Neural cell (in vitro differentiated cells): ENCODE results near the gene RCHY1. TPM values are rescaled to one million over a fixed set of nuclear protein-coding genes. Genes with fewer than 3 reads are reported as not detected.

ENCODE experiments used
- H2AFZ ChIP-seq: fragments of 200-600, 300-800 bp; sonication (generic), shearing (Covaris generic); 2 replicates; pipeline ENCODE4 v1.6.0; 2014; ENCODE audit warnings: low read depth, mild to moderate bottlenecking, antibody characterized with exemption, low read length, moderate library complexity
- H3F3A ChIP-seq: fragments of 200-600 bp; shearing (Covaris generic); 2 replicates; pipeline ENCODE4 v1.6.1; 2016; ENCODE audit warnings: mild to moderate bottlenecking, moderate library complexity, mixed read lengths, antibody characterized with exemption, low read length; ENCODE audit not compliant: insufficient read depth, poor library complexity, severe bottlenecking
- H3K27ac ChIP-seq: fragments of 200-600, 300-800 bp; sonication (generic), shearing (Covaris generic); 2 replicates; pipeline ENCODE4 v1.5.1; 2014; ENCODE audit warnings: mild to moderate bottlenecking, low read length, moderate library complexity
- H3K27me3 ChIP-seq: fragments of 300-800, 200-600 bp; sonication (generic), shearing (Covaris generic); 2 replicates; pipeline ENCODE4 v1.6.0; 2014; ENCODE audit warnings: mild to moderate bottlenecking, low read depth, low read length, moderate library complexity; ENCODE audit not compliant: insufficient read depth
- H3K36me3 ChIP-seq: fragments of 300-800, 200-600 bp; sonication (generic), shearing (Covaris generic); 2 replicates; pipeline ENCODE4 v1.5.1; 2014; ENCODE audit warnings: mild to moderate bottlenecking, antibody characterized with exemption, low read length, moderate library complexity; ENCODE audit not compliant: insufficient read depth
- H3K4me2 ChIP-seq: fragments of 300-800, 200-600 bp; sonication (generic), shearing (Covaris generic); 2 replicates; pipeline ENCODE4 v1.6.0; 2014; ENCODE audit warnings: mild to moderate bottlenecking, low read length
- H3K4me3 ChIP-seq: fragments of 300-800, 200-600 bp; sonication (generic), shearing (Covaris generic); 2 replicates; pipeline ENCODE4 v1.5.1; 2014; ENCODE audit warnings: mild to moderate bottlenecking, low read length, moderate library complexity
- H3K79me2 ChIP-seq: fragments of 200-600 bp; shearing (Covaris generic); replicated peaks from 2 replicates; pipeline ENCODE4 v1.6.0; 2014; ENCODE audit warnings: mild to moderate bottlenecking, low read length, moderate library complexity; ENCODE audit not compliant: insufficient read depth
- H3K9ac ChIP-seq: fragments of 300-800, 200-600 bp; sonication (generic), shearing (Covaris generic); 2 replicates; pipeline ENCODE4 v1.6.1; 2016; ENCODE audit warnings: mild to moderate bottlenecking, low read length, mixed read lengths
- H3K9me2 ChIP-seq: fragments of 200-600 bp; shearing (Covaris generic); 2 replicates; pipeline ENCODE4 v1.6.1; 2016; ENCODE audit warnings: mild to moderate bottlenecking, low read length, mixed read lengths; ENCODE audit not compliant: insufficient read depth
- H3K9me3 ChIP-seq: fragments of 200-600, 300-800 bp; sonication (generic), shearing (Covaris generic); 2 replicates; pipeline ENCODE4 v1.6.1; 2016; ENCODE audit warnings: mild to moderate bottlenecking, mixed run types, low read length, moderate library complexity, mixed read lengths
- H4K20me1 ChIP-seq: fragments of 200-600 bp; shearing (Covaris generic); 2 replicates; pipeline ENCODE4 v1.6.1; 2016; ENCODE audit warnings: mild to moderate bottlenecking, mixed run types; ENCODE audit not compliant: insufficient read depth
- CTCF ChIP-seq: fragments of 450-650 bp; IDR thresholded peaks from 2 replicates; pipeline ENCODE4 v1.5.1; 2014; ENCODE audit warnings: antibody characterized with exemption, mild to moderate bottlenecking, moderate library complexity; ENCODE audit not compliant: poor library complexity, severe bottlenecking
- EP300 ChIP-seq: fragments of 450-650 bp; conservative IDR thresholded peaks from 2 replicates; pipeline ENCODE4 v1.6.1; 2014; ENCODE audit warnings: antibody characterized with exemption, mild to moderate bottlenecking, moderate library complexity; ENCODE audit not compliant: poor library complexity, severe bottlenecking
- EZH2 ChIP-seq: fragments of 200-600, 300-800 bp; shearing (Covaris generic), sonication (generic); IDR thresholded peaks from 2 replicates; pipeline ENCODE4 v1.6.1; 2014; ENCODE audit warnings: antibody characterized with exemption, low read length, borderline replicate concordance, mild to moderate bottlenecking; ENCODE audit not compliant: insufficient read depth, poor library complexity, severe bottlenecking
- POLR2AphosphoS5 ChIP-seq: IDR thresholded peaks from 2 replicates; pipeline ENCODE4 v1.6.1; 2012
- RAD21 ChIP-seq: fragments of 450-650 bp; conservative IDR thresholded peaks from 2 replicates; pipeline ENCODE4 v1.6.1; 2014; ENCODE audit warnings: antibody characterized with exemption, mild to moderate bottlenecking, moderate library complexity
- TAF1 ChIP-seq: IDR thresholded peaks from 2 replicates; pipeline ENCODE4 v1.6.1; 2012; ENCODE audit warnings: low read depth
- polyA plus RNA-seq: library from polyadenylated mRNA; depleted of rRNA; stranded (reverse); fragments of >200 nt; gene quantifications from 2 replicates; pipeline ENCODE4 v1.2.3, GENCODE V29; 2014
- TF ChIP-seq, protein P1 (sequence below): IDR thresholded peaks from 2 replicates; pipeline ENCODE4 v1.6.1; 2012; ENCODE audit warnings: borderline replicate concordance

Gene RCHY1
- polyA plus RNA-seq, 1 donor from 2014 or later, result 70.6 TPM

- H3K9me3 ChIP-seq, result no peaks in the 10 kb centered on the region
- no peaks in the 10 kb centered on the region for H3K27me3 ChIP-seq
- TF ChIP-seq EP300, result no peak
- no peak for TF ChIP-seq TAF1
- TF ChIP-seq CTCF, result no peak
- TF ChIP-seq RAD21, result no peak
- TF ChIP-seq, protein P1, sequence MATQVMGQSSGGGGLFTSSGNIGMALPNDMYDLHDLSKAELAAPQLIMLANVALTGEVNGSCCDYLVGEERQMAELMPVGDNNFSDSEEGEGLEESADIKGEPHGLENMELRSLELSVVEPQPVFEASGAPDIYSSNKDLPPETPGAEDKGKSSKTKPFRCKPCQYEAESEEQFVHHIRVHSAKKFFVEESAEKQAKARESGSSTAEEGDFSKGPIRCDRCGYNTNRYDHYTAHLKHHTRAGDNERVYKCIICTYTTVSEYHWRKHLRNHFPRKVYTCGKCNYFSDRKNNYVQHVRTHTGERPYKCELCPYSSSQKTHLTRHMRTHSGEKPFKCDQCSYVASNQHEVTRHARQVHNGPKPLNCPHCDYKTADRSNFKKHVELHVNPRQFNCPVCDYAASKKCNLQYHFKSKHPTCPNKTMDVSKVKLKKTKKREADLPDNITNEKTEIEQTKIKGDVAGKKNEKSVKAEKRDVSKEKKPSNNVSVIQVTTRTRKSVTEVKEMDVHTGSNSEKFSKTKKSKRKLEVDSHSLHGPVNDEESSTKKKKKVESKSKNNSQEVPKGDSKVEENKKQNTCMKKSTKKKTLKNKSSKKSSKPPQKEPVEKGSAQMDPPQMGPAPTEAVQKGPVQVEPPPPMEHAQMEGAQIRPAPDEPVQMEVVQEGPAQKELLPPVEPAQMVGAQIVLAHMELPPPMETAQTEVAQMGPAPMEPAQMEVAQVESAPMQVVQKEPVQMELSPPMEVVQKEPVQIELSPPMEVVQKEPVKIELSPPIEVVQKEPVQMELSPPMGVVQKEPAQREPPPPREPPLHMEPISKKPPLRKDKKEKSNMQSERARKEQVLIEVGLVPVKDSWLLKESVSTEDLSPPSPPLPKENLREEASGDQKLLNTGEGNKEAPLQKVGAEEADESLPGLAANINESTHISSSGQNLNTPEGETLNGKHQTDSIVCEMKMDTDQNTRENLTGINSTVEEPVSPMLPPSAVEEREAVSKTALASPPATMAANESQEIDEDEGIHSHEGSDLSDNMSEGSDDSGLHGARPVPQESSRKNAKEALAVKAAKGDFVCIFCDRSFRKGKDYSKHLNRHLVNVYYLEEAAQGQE, result no peak
- TF ChIP-seq EZH2, result no peak
- no peak for TF ChIP-seq POLR2AphosphoS5
- H3K9me2 ChIP-seq, result no peaks in the 10 kb centered on the region
- no peak overlapping the region for H2AFZ ChIP-seq
- H4K20me1 ChIP-seq, result no peaks in the 10 kb centered on the region
- no peaks in the 10 kb centered on the region for H3K79me2 ChIP-seq
- H3K4me3 ChIP-seq, result no peak overlapping the region
- no peak overlapping the region for H3K9ac ChIP-seq
- H3K36me3 ChIP-seq, result no peaks in the 10 kb centered on the region
- H3F3A ChIP-seq, result no peaks in the 10 kb centered on the region
- no peak overlapping the region for H3K4me2 ChIP-seq
- H3K27ac ChIP-seq, result no peak overlapping the region
Measured at GRCh38 chr4:75429208-75429607, 85.0 kb downstream of the RCHY1 start.

Other genes starting within 250 kb of the RCHY1 start
- gene THAP6, start 70 bp upstream of the RCHY1 start, polyA plus RNA-seq, result 35.3 and 42.9 TPM in 2 replicates
- gene ODAPH, start 41.7 kb upstream of the RCHY1 start, polyA plus RNA-seq, result 0.17 and 2.5 TPM in 2 replicates
- gene CDKL2, start 116.1 kb upstream of the RCHY1 start, polyA plus RNA-seq, result 25.7 and 28.4 TPM in 2 replicates
- gene G3BP2, start 159.0 kb upstream of the RCHY1 start, polyA plus RNA-seq, result 329 and 332 TPM in 2 replicates
- gene USO1, start 210.2 kb upstream of the RCHY1 start, polyA plus RNA-seq, result 37.6 and 40.0 TPM in 2 replicates